Fibroblast of skin of back (primary cell): Measurements from ENCODE around the gene GABARAP. TPM values are rescaled to one million over a fixed set of nuclear protein-coding genes. Genes with fewer than 3 reads are reported as not detected.
A peak's percentile ranks its signal among the peaks of the same experiment; 100 is the strongest.

Experiments used
- DNase-seq: peaks from one replicate; pipeline ENCODE4 v3.0.0-alpha.2; 2013
- polyA plus RNA-seq, 2 experiments: library from polyadenylated mRNA; unstranded; fragments of 120-200 nt; gene quantifications; one replicate each; pipeline ENCODE4 v1.2.1, GENCODE V29; 2013; ENCODE audit not compliant: insufficient read length in 2 of 2

GABARAP gene
- polyA plus RNA-seq (2013, experiment 1 of 2; ENCODE audit: insufficient read length): 236 TPM
- polyA plus RNA-seq (2013, experiment 2 of 2; ENCODE audit: insufficient read length): 338 TPM

GRCh38 chr17:7241783-7242716, at the start of gene GABARAP:
GABARAP (minus strand) TSS chr17:7242449; CDS start chr17:7242330, 119 bp downstream.
- DNase-seq: peak; percentile 90

GRCh38 chr17:7290685-7291084, 48.4 kb upstream of the GABARAP start:
- no peak for DNase-seq

- no peak for DNase-seq
Observed at GRCh38 chr17:7290166-7290565, 47.9 kb upstream of the GABARAP start.

- no peak for DNase-seq
Observed at GRCh38 chr17:7289256-7290032, 47.2 kb upstream of the GABARAP start.

GRCh38 chr17:7285679-7286078, 43.4 kb upstream of the GABARAP start:
- DNase-seq: no peak

GRCh38 chr17:7284911-7285310, 42.7 kb upstream of the GABARAP start:
- no peak for DNase-seq

- no peak for DNase-seq
Observed at GRCh38 chr17:7283471-7284216, 41.4 kb upstream of the GABARAP start.

GRCh38 chr17:7282752-7283321, 40.6 kb upstream of the GABARAP start:
- DNase-seq: no peak

- no peak for DNase-seq
Observed at GRCh38 chr17:7281953-7282751, 39.9 kb upstream of the GABARAP start.

- peak; percentile 93 for DNase-seq
Observed at GRCh38 chr17:7281074-7281952, 39.1 kb upstream of the GABARAP start, which contains the start of gene SLC2A4. SLC2A4 (plus strand) TSS chr17:7281718; CDS start chr17:7281935, 217 bp downstream.

- DNase-seq: peak; percentile 76
Observed at GRCh38 chr17:7280519-7281073, 38.3 kb upstream of the GABARAP start.

GRCh38 chr17:7279448-7279847, 37.2 kb upstream of the GABARAP start:
- DNase-seq: no peak

- DNase-seq: peak; percentile 35
Observed at GRCh38 chr17:7266784-7267183, 24.5 kb upstream of the GABARAP start.

GRCh38 chr17:7263801-7264078, 21.5 kb upstream of the GABARAP start:
- DNase-seq: no peak

- DNase-seq: no peak
Observed at GRCh38 chr17:7262935-7263800, 20.9 kb upstream of the GABARAP start.

GRCh38 chr17:7262192-7262934, 20.1 kb upstream of the GABARAP start, which contains the start of gene CLDN7:
CLDN7 (minus strand) TSS chr17:7262478; CDS start chr17:7262043, 435 bp downstream.
- DNase-seq: no peak

- DNase-seq: no peak
Observed at GRCh38 chr17:7261379-7262191, 19.3 kb upstream of the GABARAP start.
